Upper lobe of left lung (tissue), 4 donors: ENCODE data around the gene NANS.

Experiments used
- POLR2AphosphoS5 ChIP-seq, 2 donors: sonication (generic); formaldehyde crosslinking; IDR thresholded peaks; one replicate each; pipeline ENCODE4 v1.5.1; 2017; ENCODE audit warnings: antibody characterized with exemption in 2 of 2
- TF ChIP-seq, protein P1 (sequence below), 6 experiments: fragments of 450-650 bp in 4 of 6; fragments of 200-600 bp in 2 of 6; sonication (generic) in 2 of 6; IDR thresholded peaks; one replicate each; pipeline ENCODE4 v1.5.1; 2016 to 2019; ENCODE audit warnings: antibody characterized with exemption in 6 of 6

DNA sequence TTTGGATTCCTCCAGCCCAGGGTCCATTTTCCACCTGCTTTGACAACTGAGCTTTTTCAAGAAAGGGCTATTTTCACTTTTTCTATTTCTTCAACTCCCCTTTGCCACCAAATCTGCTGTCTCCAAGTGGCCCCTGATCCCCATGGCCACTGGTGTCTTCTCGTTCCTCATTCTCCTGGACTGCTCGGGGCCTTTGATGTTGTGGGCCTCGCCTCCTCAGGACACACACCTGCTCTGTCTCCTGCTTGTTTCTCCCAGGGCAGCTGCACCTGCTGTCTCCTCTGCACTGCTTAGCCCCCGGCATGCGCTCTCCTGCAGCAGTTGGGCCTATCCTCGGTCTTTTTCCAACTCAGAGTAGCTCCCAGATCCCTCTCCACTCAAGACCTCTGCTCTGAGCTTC lies 16.3 kb upstream of the NANS start:
- TF ChIP-seq, protein P1, sequence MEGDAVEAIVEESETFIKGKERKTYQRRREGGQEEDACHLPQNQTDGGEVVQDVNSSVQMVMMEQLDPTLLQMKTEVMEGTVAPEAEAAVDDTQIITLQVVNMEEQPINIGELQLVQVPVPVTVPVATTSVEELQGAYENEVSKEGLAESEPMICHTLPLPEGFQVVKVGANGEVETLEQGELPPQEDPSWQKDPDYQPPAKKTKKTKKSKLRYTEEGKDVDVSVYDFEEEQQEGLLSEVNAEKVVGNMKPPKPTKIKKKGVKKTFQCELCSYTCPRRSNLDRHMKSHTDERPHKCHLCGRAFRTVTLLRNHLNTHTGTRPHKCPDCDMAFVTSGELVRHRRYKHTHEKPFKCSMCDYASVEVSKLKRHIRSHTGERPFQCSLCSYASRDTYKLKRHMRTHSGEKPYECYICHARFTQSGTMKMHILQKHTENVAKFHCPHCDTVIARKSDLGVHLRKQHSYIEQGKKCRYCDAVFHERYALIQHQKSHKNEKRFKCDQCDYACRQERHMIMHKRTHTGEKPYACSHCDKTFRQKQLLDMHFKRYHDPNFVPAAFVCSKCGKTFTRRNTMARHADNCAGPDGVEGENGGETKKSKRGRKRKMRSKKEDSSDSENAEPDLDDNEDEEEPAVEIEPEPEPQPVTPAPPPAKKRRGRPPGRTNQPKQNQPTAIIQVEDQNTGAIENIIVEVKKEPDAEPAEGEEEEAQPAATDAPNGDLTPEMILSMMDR (IDR thresholded peaks at IDR 0.05) = no peak
- no peak for TF ChIP-seq POLR2AphosphoS5 (IDR thresholded peaks at IDR 0.05)
